Sigmoid colon (tissue), 7 donors: ENCODE data around the gene BAK1. TPM values are rescaled to one million over a fixed set of nuclear protein-coding genes. Genes with fewer than 3 reads are reported as not detected.

Experiments
- DNase-seq: peaks from one replicate; pipeline ENCODE4 v3.0.0-alpha.2; 2019
- H3K27ac ChIP-seq, 4 donors: fragments of 200-600 bp; sonication (generic); one replicate each; pipeline ENCODE4 v1.5.1; 2016 to 2019; ENCODE audit warnings: mild to moderate bottlenecking in 1 of 4
- H3K27me3 ChIP-seq, 3 donors: fragments of 200-600 bp; sonication (generic); one replicate each; pipeline ENCODE4 v1.5.1; 2019; ENCODE audit warnings: mild to moderate bottlenecking in 1 of 3
- H3K36me3 ChIP-seq, 4 donors: fragments of 200-600 bp; sonication (generic); one replicate each; pipeline ENCODE4 v1.5.1; 2016 to 2019
- H3K4me1 ChIP-seq, 4 donors: fragments of 200-600 bp; sonication (generic); one replicate each; pipeline ENCODE4 v1.5.1; 2017 to 2019
- H3K4me3 ChIP-seq, 4 donors: fragments of 200-600 bp; sonication (generic); one replicate each; pipeline ENCODE4 v1.5.1; 2017 to 2019; ENCODE audit warnings: mild to moderate bottlenecking in 2 of 4, moderate library complexity in 1 of 4
- H3K9me3 ChIP-seq, 4 donors: fragments of 200-600 bp in 3 of 4; sonication (generic) in 3 of 4; one replicate each; pipeline versions ENCODE4 v1.5.1 to v1.6.1; 2013 to 2019
- CTCF ChIP-seq, 4 experiments: fragments of 450-650 bp in 3 of 4; fragments of 200-600 bp in 1 of 4; IDR thresholded peaks; one replicate each; pipeline ENCODE4 v1.5.1; 2016 to 2019; ENCODE audit warnings: antibody characterized with exemption in 4 of 4, mild to moderate bottlenecking in 3 of 4, moderate library complexity in 2 of 4
- EP300 ChIP-seq, 4 donors: sonication (generic); formaldehyde crosslinking; IDR thresholded peaks; one replicate each; pipeline ENCODE4 v1.6.1; 2017; ENCODE audit warnings: antibody characterized with exemption in 4 of 4
- POLR2A ChIP-seq, 2 donors: fragments of 450-650 bp; IDR thresholded peaks; one replicate each; pipeline ENCODE4 v1.6.1; 2016; ENCODE audit warnings: antibody characterized with exemption in 2 of 2, mild to moderate bottlenecking in 2 of 2, moderate library complexity in 2 of 2
- POLR2AphosphoS5 ChIP-seq, 4 donors: sonication (generic); formaldehyde crosslinking; IDR thresholded peaks; one replicate each; pipeline ENCODE4 v1.6.1; 2017; ENCODE audit warnings: antibody characterized with exemption in 4 of 4
- WGBS, 2 donors: extraction: QIAGEN DNeasy Blood & Tissue Kit; methylation state at CpG; one replicate each; pipeline ENCODE4 v1.1.7; 2013; 5-methylcytosine and 5-hydroxymethylcytosine counted together
- intact Hi-C: fragments of 100-400 bp; cut with DNase I; formaldehyde crosslinking; loops from one replicate; pipeline ENCODE4 v1.15.1; 2023
- polyA plus RNA-seq, 3 donors: library from polyadenylated mRNA; stranded (reverse); fragments of 200-250 nt; gene quantifications; one replicate each; pipeline ENCODE4 v1.2.3, GENCODE V29; 2013
- total RNA-seq, 4 donors: library from RNA; depleted of rRNA; stranded (reverse); fragments of >200 nt; gene quantifications; one replicate each; pipeline ENCODE4 v1.1.0, GENCODE V29; 2016
- donor health status: healthy with polysubstance abuse.
- donor health status: Bipolar disorder and iron deficiency.
- donor health status: healthy.

The BAK1 gene
- total and polyA plus RNA-seq, 7 donors: 8.9 to 160 (median 11.1) TPM

- no peak overlapping the region for H3K27ac ChIP-seq
- H3K27me3 ChIP-seq: no peaks in the 10 kb centered on the region
- H3K4me1 ChIP-seq: no peaks in the 10 kb centered on the region
- H3K4me3 ChIP-seq: no peak overlapping the region
- H3K36me3 ChIP-seq: no peaks in the 10 kb centered on the region
- DNase-seq: no peak
- TF ChIP-seq POLR2A (IDR thresholded peaks at IDR 0.05): no peak
- intact Hi-C loops: no loop called here
- no peaks in the 10 kb centered on the region for H3K9me3 ChIP-seq
- 87 to 93% methylated on average over 7 of the region's 7 CpGs for WGBS, 2 donors
These were observed 27.8 kb downstream of the BAK1 start for GRCh38 chr6:33552252-33552651.

DNA sequence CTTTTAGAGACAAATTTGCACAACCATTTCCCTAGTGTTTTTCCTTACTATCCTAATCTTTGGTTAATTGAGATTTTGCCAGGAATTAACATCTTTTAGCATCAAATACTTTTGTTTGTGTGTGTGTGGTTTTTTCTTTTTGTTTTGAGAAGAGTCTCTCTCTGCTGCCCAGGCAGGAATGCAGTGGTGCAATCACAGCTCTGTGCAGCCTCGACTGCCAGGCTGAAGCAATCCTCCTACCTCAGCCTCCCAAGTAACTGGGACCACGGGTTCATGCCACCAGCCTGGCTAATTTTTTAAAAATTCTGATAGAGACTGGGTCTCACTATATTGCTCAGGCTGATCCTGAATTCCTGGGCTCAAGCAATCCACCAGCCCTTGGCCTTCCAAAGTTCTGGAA lies 28.5 kb downstream of the BAK1 start:
- Histone ChIP-seq H3K27ac (no peak overlapping the region), H3K4me3 (no peak overlapping the region), H3K4me1 (no peaks in the 10 kb centered on the region), H3K36me3 (no peaks in the 10 kb centered on the region), H3K9me3 (no peaks in the 10 kb centered on the region), H3K27me3 (no peaks in the 10 kb centered on the region)
- intact Hi-C loops: no loop called here
- TF ChIP-seq POLR2AphosphoS5 (IDR thresholded peaks at IDR 0.05): no peak
- TF ChIP-seq POLR2A (IDR thresholded peaks at IDR 0.05): no peak
- no peak for TF ChIP-seq CTCF (IDR thresholded peaks at IDR 0.05)
- TF ChIP-seq EP300 (IDR thresholded peaks at IDR 0.05): no peak
- 72 to 76% methylated on average over 2 of the region's 2 CpGs for WGBS, 2 donors
- DNase-seq: no peak

- H3K4me1 ChIP-seq: no peaks in the 10 kb centered on the region
- H3K9me3 ChIP-seq: no peaks in the 10 kb centered on the region
- H3K36me3 ChIP-seq: no peaks in the 10 kb centered on the region
- intact Hi-C loops: no loop called here
- H3K27ac ChIP-seq: no peak overlapping the region
- 92 to 93% methylated on average over 2 of the region's 2 CpGs for WGBS, 2 donors
- no peak for TF ChIP-seq CTCF (IDR thresholded peaks at IDR 0.05)
- no peak for TF ChIP-seq EP300 (IDR thresholded peaks at IDR 0.05)
- no peak for TF ChIP-seq POLR2AphosphoS5 (IDR thresholded peaks at IDR 0.05)
- no peak for TF ChIP-seq POLR2A (IDR thresholded peaks at IDR 0.05)
- DNase-seq: no peak
- H3K27me3 ChIP-seq: no peaks in the 10 kb centered on the region
- H3K4me3 ChIP-seq: no peak overlapping the region
These were observed 30.2 kb downstream of the BAK1 start for GRCh38 chr6:33549896-33550295.

DNA sequence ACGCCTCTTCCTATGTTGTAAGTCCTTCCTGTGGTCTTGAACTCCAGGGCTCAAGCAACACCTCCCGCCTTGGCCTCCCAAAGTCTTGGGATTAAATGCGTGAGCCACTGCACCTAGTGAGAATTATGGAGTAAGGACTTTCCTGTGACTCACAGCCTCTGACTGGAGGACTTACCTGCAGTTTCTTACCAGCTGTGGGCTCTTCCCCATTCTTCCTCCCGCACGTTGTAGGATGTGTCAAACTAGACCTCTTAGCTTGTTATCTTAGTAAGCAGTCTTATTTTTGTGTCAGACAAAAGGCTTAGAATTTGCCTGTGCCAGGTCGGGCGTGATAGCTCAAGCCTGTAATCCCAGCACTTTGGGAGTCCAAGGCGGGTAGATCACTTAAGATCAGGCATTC lies 30.9 kb downstream of the BAK1 start:
- H3K27me3 ChIP-seq: no peaks in the 10 kb centered on the region
- TF ChIP-seq CTCF (IDR thresholded peaks at IDR 0.05) (no peak), EP300 (IDR thresholded peaks at IDR 0.05) (no peak), POLR2A (IDR thresholded peaks at IDR 0.05) (no peak), POLR2AphosphoS5 (IDR thresholded peaks at IDR 0.05) (no peak)
- no peak for DNase-seq
- H3K36me3 ChIP-seq: no peaks in the 10 kb centered on the region
- intact Hi-C loops: no loop called here
- H3K4me3 ChIP-seq: no peak overlapping the region
- H3K27ac ChIP-seq: no peak overlapping the region
- no peaks in the 10 kb centered on the region for H3K4me1 ChIP-seq
- H3K9me3 ChIP-seq: no peaks in the 10 kb centered on the region
- 82 to 95% methylated on average over 8 of the region's 8 CpGs for WGBS, 2 donors

DNA sequence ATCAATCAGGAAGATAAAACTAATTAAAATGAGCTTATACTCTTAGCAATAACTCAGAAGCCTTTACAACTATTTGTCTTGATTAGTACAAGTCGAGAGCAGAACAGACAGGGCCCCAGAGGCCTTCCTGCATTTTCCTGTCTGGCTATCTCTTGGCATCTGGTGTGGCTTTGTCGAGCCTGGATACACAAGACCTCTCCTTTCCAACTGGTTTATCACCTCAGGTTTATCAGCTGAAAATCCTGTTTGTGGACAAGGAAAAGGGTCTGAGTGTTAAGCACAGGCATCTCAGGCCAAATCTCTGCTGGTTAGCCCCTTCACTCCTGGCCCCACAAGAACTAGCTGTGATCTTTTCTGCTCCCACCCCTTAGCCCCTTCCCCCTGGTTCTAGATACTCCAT lies 32.6 kb downstream of the BAK1 start:
- Histone ChIP-seq H3K4me1 (no peaks in the 10 kb centered on the region), H3K9me3 (no peaks in the 10 kb centered on the region), H3K27me3 (no peaks in the 10 kb centered on the region), H3K4me3 (no peak overlapping the region), H3K36me3 (no peaks in the 10 kb centered on the region), H3K27ac (no peak overlapping the region)
- no peak for DNase-seq
- intact Hi-C loops: no loop called here
- WGBS, 2 donors: 29 to 60% methylated on average over 2 of the region's 2 CpGs
- TF ChIP-seq EP300 (IDR thresholded peaks at IDR 0.05) (no peak), POLR2AphosphoS5 (IDR thresholded peaks at IDR 0.05) (no peak), CTCF (IDR thresholded peaks at IDR 0.05) (no peak), POLR2A (IDR thresholded peaks at IDR 0.05) (no peak)
